Endothelial cell of umbilical vein (primary cell): ENCODE data around the gene FGD5. TPM values are rescaled to one million over a fixed set of nuclear protein-coding genes. Genes with fewer than 3 reads are reported as not detected.

Experiments used
- BruUV-seq: library from RNA; stranded (reverse); fragments of 400-500 nt; replicated peaks from 2 replicates; lab custom pipeline; 2021; lab: Mats Ljungman, UMichigan
- CTCF ChIA-PET: fragments of 300-600, 350-600 bp; sonication (Branson Sonifier 250); formaldehyde crosslinking; loops from one replicate; lab custom pipeline; 2021; ENCODE audit warnings: antibody characterized with exemption, inconsistent platforms; lab: Charles Lee
- POLR2A ChIA-PET: fragments of 300-600, 350-600 bp; sonication (Branson Sonifier 250); formaldehyde crosslinking; loops from one replicate; lab custom pipeline; 2021; ENCODE audit warnings: antibody characterized with exemption, inconsistent platforms; lab: Charles Lee
- DNase-seq: peaks from one replicate; pipeline ENCODE4 v3.0.0-alpha.2; 2011; ENCODE audit warnings: low read depth, low spot score
- FAIRE-seq: peaks from 2 replicates; lab custom pipeline; 2011; peaks lifted over from hg19 to GRCh38; lab: Jason Lieb, UNC
- H2AFZ ChIP-seq: 2 replicates; pipeline ENCODE4 v1.6.0; 2012; ENCODE audit warnings: low read depth, low read length, control low read depth, inconsistent platforms
- H3K27ac ChIP-seq: 2 replicates; pipeline ENCODE4 v1.5.1; 2011; ENCODE audit warnings: low read depth, mild to moderate bottlenecking, control low read depth, low read length, moderate library complexity; ENCODE audit not compliant: insufficient read depth
- H3K27me3 ChIP-seq, 2 experiments: 2 replicates each; pipeline versions ENCODE4 v1.6.0 to v1.6.1; 2011; ENCODE audit warnings: low read length in 2 of 2, mixed read lengths in 1 of 2; ENCODE audit not compliant: control insufficient read depth in 2 of 2, insufficient read depth in 2 of 2
- H3K36me3 ChIP-seq, 2 experiments: 2 replicates in 1 of 2; 3 replicates in 1 of 2; pipeline ENCODE4 v1.5.1; 2011; ENCODE audit warnings: low read length in 2 of 2, mild to moderate bottlenecking in 1 of 2, moderate library complexity in 1 of 2; ENCODE audit not compliant: control insufficient read depth in 2 of 2, insufficient read depth in 2 of 2; ENCODE audit errors: extremely low read depth in 1 of 2
- H3K4me1 ChIP-seq: 3 replicates; pipeline ENCODE4 v1.5.1; 2011; ENCODE audit warnings: mild to moderate bottlenecking, low read length; ENCODE audit not compliant: control insufficient read depth, insufficient read depth; ENCODE audit errors: extremely low read depth
- H3K4me2 ChIP-seq: 2 replicates; pipeline ENCODE4 v1.6.1; 2011; ENCODE audit warnings: low read length, control low read depth, mixed read lengths; ENCODE audit not compliant: insufficient read depth
- H3K4me3 ChIP-seq, 3 experiments: fragments of 200-600 bp in 1 of 3; sonication (generic), shearing (Covaris generic) in 1 of 3; replicated peaks in 1 of 3; 2 replicates each; pipeline ENCODE4 v1.5.1; 2011 to 2016; ENCODE audit warnings: control low read depth in 3 of 3, low read length in 3 of 3, mild to moderate bottlenecking in 2 of 3, inconsistent platforms in 1 of 3, low read depth in 1 of 3, moderate library complexity in 1 of 3; ENCODE audit not compliant: insufficient read depth in 1 of 3
- H3K79me2 ChIP-seq: 2 replicates; pipeline ENCODE4 v1.6.0; 2012; ENCODE audit warnings: low read length, inconsistent platforms; ENCODE audit not compliant: control insufficient read depth, insufficient read depth
- H3K9ac ChIP-seq: replicated peaks from 2 replicates; pipeline ENCODE3; 2011; ENCODE audit warnings: low read length, control low read depth; ENCODE audit not compliant: insufficient read depth; ENCODE audit errors: extremely low read depth
- H3K9me1 ChIP-seq: replicated peaks from 3 replicates; pipeline ENCODE4 v1.6.0; 2011; ENCODE audit warnings: mild to moderate bottlenecking, low read length; ENCODE audit not compliant: control insufficient read depth, insufficient read depth; ENCODE audit errors: extremely low read depth
- H3K9me3 ChIP-seq: replicated peaks from 2 replicates; pipeline ENCODE4 v1.5.1; 2012; ENCODE audit warnings: low read length, inconsistent platforms; ENCODE audit not compliant: control insufficient read depth, insufficient read depth
- H4K20me1 ChIP-seq: replicated peaks from 2 replicates; pipeline ENCODE3; 2011; ENCODE audit warnings: mild to moderate bottlenecking, low read length; ENCODE audit not compliant: control insufficient read depth, insufficient read depth; ENCODE audit errors: extremely low read depth
- EZH2 ChIP-seq: IDR thresholded peaks from 2 replicates; pipeline ENCODE4 v1.6.1; 2012; ENCODE audit warnings: borderline replicate concordance, low read depth, mild to moderate bottlenecking, moderate library complexity, low read length, inconsistent platforms; ENCODE audit not compliant: severe bottlenecking
- FOS ChIP-seq: IDR thresholded peaks from 2 replicates; pipeline ENCODE4 v1.6.1; 2011; ENCODE audit warnings: mild to moderate bottlenecking, low read length, moderate library complexity, borderline replicate concordance; ENCODE audit not compliant: insufficient read depth
- GATA2 ChIP-seq: IDR thresholded peaks from 2 replicates; pipeline ENCODE4 v1.7.0; 2011; ENCODE audit warnings: low read depth, mild to moderate bottlenecking, moderate library complexity, mixed read lengths, low read length; ENCODE audit not compliant: insufficient read length, insufficient read depth
- JUN ChIP-seq: IDR thresholded peaks from 2 replicates; pipeline ENCODE4 v1.6.1; 2011; ENCODE audit warnings: borderline replicate concordance, low read depth; ENCODE audit not compliant: insufficient read length, insufficient read depth
- MYC ChIP-seq: IDR thresholded peaks from one replicate; pipeline ENCODE4 v1.6.1; 2011; ENCODE audit warnings: mild to moderate bottlenecking, low read depth, low read length
- POLR2A ChIP-seq: IDR thresholded peaks from 2 replicates; pipeline ENCODE4 v1.6.1; 2012; ENCODE audit warnings: low read depth, mild to moderate bottlenecking, control low read depth, low read length
- POLR2AphosphoS5 ChIP-seq: IDR thresholded peaks from 2 replicates; pipeline ENCODE4 v1.6.1; 2012; ENCODE audit warnings: low read depth, mild to moderate bottlenecking, control low read depth, low read length, moderate library complexity; ENCODE audit not compliant: insufficient read depth
- dilution Hi-C: fragments of 300-500 bp; cut with MboI; formaldehyde crosslinking; loops from one replicate; pipeline ENCODE4 v1.15.0; 2019; ENCODE audit warnings: low sequenced_read_pairs; ENCODE audit not compliant: extremely low pct_ligation_motif_present
- intact Hi-C: fragments of 100-400 bp; cut with micrococcal nuclease; formaldehyde crosslinking; loops from one replicate; pipeline ENCODE4 v1.10.0; 2022
- polyA plus RNA-seq, 4 experiments: library from polyadenylated mRNA; depleted of rRNA in 3 of 4; stranded (reverse) in 3 of 4; unstranded in 1 of 4; fragments of >200 nt; gene quantifications; 2 replicates each; pipeline versions ENCODE4 v1.2.1 to v1.2.3, GENCODE V29; 2011 to 2012; ENCODE audit warnings: missing spikeins in 1 of 4
- total RNA-seq: library from RNA; stranded (reverse); gene quantifications from 2 replicates; pipeline ENCODE4 v1.2.3, GENCODE V29; 2021
- TF ChIP-seq, protein P1 (sequence below), 2 donors: IDR thresholded peaks; 1 replicate in 1 of 2; 2 replicates in 1 of 2; pipeline ENCODE4 v1.5.1; 2011; ENCODE audit warnings: low read length in 2 of 2, mild to moderate bottlenecking in 2 of 2, moderate library complexity in 2 of 2, control low read depth in 1 of 2, inconsistent platforms in 1 of 2, low read depth in 1 of 2; ENCODE audit not compliant: insufficient read depth in 1 of 2; ENCODE audit errors: extremely low read depth in 1 of 2
- TF ChIP-seq, protein P2 (sequence below): IDR thresholded peaks from 2 replicates; pipeline ENCODE4 v1.6.1; 2011; ENCODE audit not compliant: insufficient read depth, insufficient read length

FGD5 gene
- total and polyA plus RNA-seq, 2 donors (not counting 3 experiments of a cell fraction or from before 2014, with no cell fraction given): 49.6 to 134 TPM

DNA sequence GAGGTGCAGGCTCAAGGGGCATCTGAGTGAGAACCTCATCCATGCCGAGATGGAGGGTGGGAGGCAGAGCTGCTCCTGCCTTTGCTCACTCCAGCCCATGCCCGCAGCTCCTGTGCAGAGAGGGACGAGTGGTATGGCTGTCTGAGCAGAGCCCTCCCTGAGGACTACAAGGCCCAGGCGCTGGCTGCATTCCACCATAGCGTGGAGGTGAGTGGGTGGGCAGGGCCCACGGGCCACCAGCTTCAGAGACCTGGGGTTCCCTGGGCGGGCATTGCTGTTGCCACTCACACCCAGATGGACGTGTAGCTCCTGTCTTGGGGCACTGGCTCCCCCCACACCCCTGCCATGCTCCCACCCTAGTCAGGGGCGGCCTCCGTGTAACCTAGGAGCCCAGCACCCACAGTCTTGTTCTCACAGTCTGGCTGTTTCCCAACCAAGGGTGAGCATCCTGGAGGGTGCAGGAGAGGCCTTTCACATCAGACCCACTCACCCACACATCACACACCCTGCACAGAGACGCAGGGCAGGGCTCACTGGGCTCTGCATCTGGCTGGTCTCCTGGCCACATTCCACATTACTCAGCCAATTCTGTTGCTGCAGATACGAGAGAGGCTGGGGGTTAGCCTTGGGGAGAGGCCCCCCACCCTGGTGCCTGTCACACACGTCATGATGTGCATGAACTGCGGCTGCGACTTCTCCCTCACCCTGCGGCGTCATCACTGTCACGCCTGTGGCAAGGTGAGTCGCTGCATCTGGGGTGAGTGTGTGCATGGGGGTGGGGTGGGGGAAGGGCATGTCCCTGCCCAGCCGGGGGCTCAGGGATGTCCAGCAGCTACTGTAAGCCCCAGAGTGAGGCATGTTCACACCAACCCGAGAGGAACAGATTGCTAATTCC, 103.3 kb downstream of the FGD5 start:
- CTCF ChIA-PET: interaction anchor here (0.6 to 7.3 kb wide), 29 partner anchors 10 to 290 kb away, joined by 3 to 77 read pairs (median 4); partner anchors contain the start of genes C3orf20 and CCDC174
- Histone ChIP-seq H3K4me3 (no peak overlapping the region), H3K79me2 (no peaks in the 10 kb centered on the region), H3K4me1 (peaks cover 4% of the 10 kb centered on the region), H4K20me1 (no peaks in the 10 kb centered on the region), H3K4me2 (no peak overlapping the region), H3K9me3 (no peaks in the 10 kb centered on the region), H3K9me1 (no peaks in the 10 kb centered on the region), H2AFZ (no peak overlapping the region), H3K9ac (no peak overlapping the region), H3K27ac (no peak overlapping the region), H3K36me3 (peaks cover 13 to 60% of the 10 kb centered on the region in 2 experiments), H3K27me3 (no peaks in the 10 kb centered on the region)
- no TSS peak for BruUV-seq
- FAIRE-seq (no peak), DNase-seq (no peak)
- dilution Hi-C loops (no loop called here), intact Hi-C loops (loop anchor here (1.0 kb wide), 4 partner anchors 111 to 289 kb away; no protein-coding TSS in a partner anchor)
- TF ChIP-seq FOS (no peak), MYC (no peak)
- POLR2A ChIA-PET: interaction anchor here (0.6 kb wide), 1 partner anchor 35 kb away, joined by 3 read pairs; no protein-coding TSS in a partner anchor

DNA sequence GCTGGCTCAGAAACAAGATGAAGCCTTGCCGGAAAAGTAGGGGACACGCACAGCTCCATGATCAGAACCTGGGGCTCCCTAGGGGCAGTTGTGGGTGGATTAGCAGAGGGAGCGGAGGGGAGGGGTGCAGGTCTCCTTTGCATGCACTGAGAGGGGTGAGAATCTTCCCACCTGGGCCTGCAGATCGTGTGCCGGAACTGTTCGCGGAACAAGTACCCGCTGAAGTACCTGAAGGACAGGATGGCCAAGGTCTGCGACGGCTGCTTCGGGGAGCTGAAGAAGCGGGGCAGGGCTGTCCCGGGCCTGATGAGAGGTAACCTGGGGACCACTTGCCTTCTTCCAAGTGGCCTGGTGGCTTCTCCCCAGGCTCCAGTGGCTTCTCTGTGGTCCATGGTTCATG, 104.1 kb downstream of the FGD5 start:
- ChIA-PET POLR2A (no interaction called here), CTCF (interaction anchor here (3.3 to 7.3 kb wide), 2 partner anchors 134 to 248 kb away, joined by 60 to 77 read pairs; partner anchors contain the start of gene C3orf20)
- no peak for TF ChIP-seq JUN
- no peak for TF ChIP-seq MYC
- TF ChIP-seq POLR2AphosphoS5: no peak
- no peak for TF ChIP-seq EZH2
- TF ChIP-seq POLR2A: no peak
- no peak for TF ChIP-seq FOS
- no peak for TF ChIP-seq GATA2
- TF ChIP-seq, protein P1, sequence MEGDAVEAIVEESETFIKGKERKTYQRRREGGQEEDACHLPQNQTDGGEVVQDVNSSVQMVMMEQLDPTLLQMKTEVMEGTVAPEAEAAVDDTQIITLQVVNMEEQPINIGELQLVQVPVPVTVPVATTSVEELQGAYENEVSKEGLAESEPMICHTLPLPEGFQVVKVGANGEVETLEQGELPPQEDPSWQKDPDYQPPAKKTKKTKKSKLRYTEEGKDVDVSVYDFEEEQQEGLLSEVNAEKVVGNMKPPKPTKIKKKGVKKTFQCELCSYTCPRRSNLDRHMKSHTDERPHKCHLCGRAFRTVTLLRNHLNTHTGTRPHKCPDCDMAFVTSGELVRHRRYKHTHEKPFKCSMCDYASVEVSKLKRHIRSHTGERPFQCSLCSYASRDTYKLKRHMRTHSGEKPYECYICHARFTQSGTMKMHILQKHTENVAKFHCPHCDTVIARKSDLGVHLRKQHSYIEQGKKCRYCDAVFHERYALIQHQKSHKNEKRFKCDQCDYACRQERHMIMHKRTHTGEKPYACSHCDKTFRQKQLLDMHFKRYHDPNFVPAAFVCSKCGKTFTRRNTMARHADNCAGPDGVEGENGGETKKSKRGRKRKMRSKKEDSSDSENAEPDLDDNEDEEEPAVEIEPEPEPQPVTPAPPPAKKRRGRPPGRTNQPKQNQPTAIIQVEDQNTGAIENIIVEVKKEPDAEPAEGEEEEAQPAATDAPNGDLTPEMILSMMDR (IDR thresholded peaks at IDR 0.05; ENCODE audit: extremely low read depth in 1 of 2, insufficient read depth in 1 of 2, low read depth in 1 of 2, low read length in 2 of 2): no peak
- TF ChIP-seq, protein P2, sequence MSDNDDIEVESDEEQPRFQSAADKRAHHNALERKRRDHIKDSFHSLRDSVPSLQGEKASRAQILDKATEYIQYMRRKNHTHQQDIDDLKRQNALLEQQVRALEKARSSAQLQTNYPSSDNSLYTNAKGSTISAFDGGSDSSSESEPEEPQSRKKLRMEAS: no peak
- BruUV-seq: no TSS peak
- no peak overlapping the region for H3K27ac ChIP-seq
- FAIRE-seq (no peak), DNase-seq (no peak)
- no peaks in the 10 kb centered on the region for H3K27me3 ChIP-seq
- no peaks in the 10 kb centered on the region for H3K9me3 ChIP-seq
- H3K36me3 ChIP-seq: peaks cover 16 to 56% of the 10 kb centered on the region in 2 experiments
- intact Hi-C loops (no loop called here), dilution Hi-C loops (no loop called here)
- H3K4me1 ChIP-seq: peaks cover 4% of the 10 kb centered on the region
- H3K4me3 ChIP-seq: no peak overlapping the region
- no peaks in the 10 kb centered on the region for H3K79me2 ChIP-seq
- no peaks in the 10 kb centered on the region for H3K9me1 ChIP-seq
- no peak overlapping the region for H3K4me2 ChIP-seq
- no peak overlapping the region for H3K9ac ChIP-seq
- no peaks in the 10 kb centered on the region for H4K20me1 ChIP-seq
- H2AFZ ChIP-seq: no peak overlapping the region
